Nephron (organoid): ENCODE data around the gene EIF4B.
A peak's percentile ranks its signal among the peaks of the same experiment; 100 is the strongest.

Source experiments
- H3K27ac Mint-ChIP-seq, 3 experiments: 2 replicates each; pipeline ENCODE4 v1.8.0; 2020; ENCODE audit warnings: mixed read lengths in 3 of 3, mild to moderate bottlenecking in 2 of 3, moderate library complexity in 1 of 3
- H3K27me3 Mint-ChIP-seq: 2 replicates; pipeline ENCODE4 v1.8.0; 2021; ENCODE audit warnings: low read depth, mild to moderate bottlenecking, moderate library complexity, mixed read lengths
- H3K36me3 Mint-ChIP-seq: 2 replicates; pipeline ENCODE4 v1.8.0; 2020; ENCODE audit warnings: low read depth, mixed read lengths
- H3K4me1 Mint-ChIP-seq: 2 replicates; pipeline ENCODE4 v1.8.0; 2020; ENCODE audit warnings: mixed read lengths
- H3K4me3 Mint-ChIP-seq, 3 experiments: 2 replicates each; pipeline ENCODE4 v1.8.0; 2020; ENCODE audit warnings: mild to moderate bottlenecking in 3 of 3, mixed read lengths in 3 of 3, moderate library complexity in 2 of 3
- H3K9me3 Mint-ChIP-seq: 2 replicates; pipeline ENCODE4 v1.8.0; 2020; ENCODE audit warnings: mixed read lengths
- TF ChIP-seq, protein P1 (sequence below), 3 experiments: fragments of 200-600 bp; sonication (generic); IDR thresholded peaks; one replicate each; pipeline ENCODE4 v1.5.0; 2021; ENCODE audit warnings: antibody characterized with exemption in 3 of 3; ENCODE audit not compliant: unreplicated experiment in 3 of 3

The EIF4B gene, protein sequence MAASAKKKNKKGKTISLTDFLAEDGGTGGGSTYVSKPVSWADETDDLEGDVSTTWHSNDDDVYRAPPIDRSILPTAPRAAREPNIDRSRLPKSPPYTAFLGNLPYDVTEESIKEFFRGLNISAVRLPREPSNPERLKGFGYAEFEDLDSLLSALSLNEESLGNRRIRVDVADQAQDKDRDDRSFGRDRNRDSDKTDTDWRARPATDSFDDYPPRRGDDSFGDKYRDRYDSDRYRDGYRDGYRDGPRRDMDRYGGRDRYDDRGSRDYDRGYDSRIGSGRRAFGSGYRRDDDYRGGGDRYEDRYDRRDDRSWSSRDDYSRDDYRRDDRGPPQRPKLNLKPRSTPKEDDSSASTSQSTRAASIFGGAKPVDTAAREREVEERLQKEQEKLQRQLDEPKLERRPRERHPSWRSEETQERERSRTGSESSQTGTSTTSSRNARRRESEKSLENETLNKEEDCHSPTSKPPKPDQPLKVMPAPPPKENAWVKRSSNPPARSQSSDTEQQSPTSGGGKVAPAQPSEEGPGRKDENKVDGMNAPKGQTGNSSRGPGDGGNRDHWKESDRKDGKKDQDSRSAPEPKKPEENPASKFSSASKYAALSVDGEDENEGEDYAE

DNA sequence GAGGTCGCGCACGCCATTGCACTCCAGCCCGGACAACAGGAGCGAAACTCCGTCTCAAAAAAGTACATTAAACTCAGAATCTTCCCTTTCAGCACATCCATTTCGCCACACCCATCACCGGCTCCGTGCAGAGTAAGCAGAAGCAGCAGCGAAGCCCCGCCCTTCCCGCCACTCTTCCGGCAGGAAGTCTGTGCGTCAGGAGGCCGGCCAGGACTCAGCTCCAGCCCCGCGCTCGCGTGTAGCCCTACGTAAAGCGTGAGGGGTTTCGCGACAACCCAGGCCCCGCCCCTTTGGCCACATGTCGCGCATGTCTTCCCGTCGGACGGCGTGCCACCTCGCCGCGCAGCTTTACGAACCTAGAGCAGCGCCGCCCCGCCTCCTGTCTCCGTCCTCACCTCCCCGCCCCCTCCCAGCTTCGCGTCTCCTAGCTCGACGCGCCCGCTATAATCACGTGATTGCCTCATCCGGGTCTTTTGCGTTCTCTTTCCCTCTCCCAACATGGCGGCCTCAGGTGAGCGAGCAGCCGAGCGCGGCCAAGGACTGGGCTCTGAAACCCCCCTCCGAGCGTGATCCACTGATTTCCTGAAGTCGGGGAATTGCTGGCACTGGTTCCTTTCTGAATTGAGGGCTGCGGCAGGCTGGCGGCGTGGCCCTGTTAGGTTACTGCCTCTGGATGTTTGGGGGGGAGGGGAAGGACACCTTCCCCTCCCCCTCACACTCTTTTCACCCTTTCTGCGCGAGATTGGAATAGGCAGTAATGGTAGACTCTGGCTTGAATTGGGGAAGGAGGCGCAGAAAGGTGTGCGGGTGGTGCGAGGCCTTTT is at the start of gene EIF4B:
EIF4B (plus strand) TSS at position 471 of the 824 bp plus-strand sequence; CDS start at position 499, 28 bp downstream.
- peaks cover 46% of the 10 kb centered on the region for H3K4me1 Mint-ChIP-seq
- H3K4me3 Mint-ChIP-seq, result peak within 1 kb of the TSS; percentile 97 to 99 (median 99)
- no peaks in the 10 kb centered on the region for H3K9me3 Mint-ChIP-seq
- peaks cover 24% of the 10 kb centered on the region for H3K36me3 Mint-ChIP-seq
- TF ChIP-seq, protein P1, sequence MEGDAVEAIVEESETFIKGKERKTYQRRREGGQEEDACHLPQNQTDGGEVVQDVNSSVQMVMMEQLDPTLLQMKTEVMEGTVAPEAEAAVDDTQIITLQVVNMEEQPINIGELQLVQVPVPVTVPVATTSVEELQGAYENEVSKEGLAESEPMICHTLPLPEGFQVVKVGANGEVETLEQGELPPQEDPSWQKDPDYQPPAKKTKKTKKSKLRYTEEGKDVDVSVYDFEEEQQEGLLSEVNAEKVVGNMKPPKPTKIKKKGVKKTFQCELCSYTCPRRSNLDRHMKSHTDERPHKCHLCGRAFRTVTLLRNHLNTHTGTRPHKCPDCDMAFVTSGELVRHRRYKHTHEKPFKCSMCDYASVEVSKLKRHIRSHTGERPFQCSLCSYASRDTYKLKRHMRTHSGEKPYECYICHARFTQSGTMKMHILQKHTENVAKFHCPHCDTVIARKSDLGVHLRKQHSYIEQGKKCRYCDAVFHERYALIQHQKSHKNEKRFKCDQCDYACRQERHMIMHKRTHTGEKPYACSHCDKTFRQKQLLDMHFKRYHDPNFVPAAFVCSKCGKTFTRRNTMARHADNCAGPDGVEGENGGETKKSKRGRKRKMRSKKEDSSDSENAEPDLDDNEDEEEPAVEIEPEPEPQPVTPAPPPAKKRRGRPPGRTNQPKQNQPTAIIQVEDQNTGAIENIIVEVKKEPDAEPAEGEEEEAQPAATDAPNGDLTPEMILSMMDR (IDR thresholded peaks at IDR 0.05; ENCODE audit: unreplicated experiment in 3 of 3), result no peak
- no peaks in the 10 kb centered on the region for H3K27me3 Mint-ChIP-seq
- peak within 1 kb of the TSS; percentile 96 to 99 (median 98) for H3K27ac Mint-ChIP-seq

- H3K27me3 Mint-ChIP-seq, result peaks cover 14% of the 10 kb centered on the region
- no peak overlapping the region for H3K4me3 Mint-ChIP-seq
- peaks cover 5% of the 10 kb centered on the region for H3K36me3 Mint-ChIP-seq
- TF ChIP-seq, protein P1 (IDR thresholded peaks at IDR 0.05; ENCODE audit: unreplicated experiment in 3 of 3), result no peak
- no peaks in the 10 kb centered on the region for H3K9me3 Mint-ChIP-seq
- H3K27ac Mint-ChIP-seq, result no peak overlapping the region
- H3K4me1 Mint-ChIP-seq, result no peaks in the 10 kb centered on the region
Observed at GRCh38 chr12:52956987-52957386, 49.3 kb upstream of the EIF4B start.

DNA sequence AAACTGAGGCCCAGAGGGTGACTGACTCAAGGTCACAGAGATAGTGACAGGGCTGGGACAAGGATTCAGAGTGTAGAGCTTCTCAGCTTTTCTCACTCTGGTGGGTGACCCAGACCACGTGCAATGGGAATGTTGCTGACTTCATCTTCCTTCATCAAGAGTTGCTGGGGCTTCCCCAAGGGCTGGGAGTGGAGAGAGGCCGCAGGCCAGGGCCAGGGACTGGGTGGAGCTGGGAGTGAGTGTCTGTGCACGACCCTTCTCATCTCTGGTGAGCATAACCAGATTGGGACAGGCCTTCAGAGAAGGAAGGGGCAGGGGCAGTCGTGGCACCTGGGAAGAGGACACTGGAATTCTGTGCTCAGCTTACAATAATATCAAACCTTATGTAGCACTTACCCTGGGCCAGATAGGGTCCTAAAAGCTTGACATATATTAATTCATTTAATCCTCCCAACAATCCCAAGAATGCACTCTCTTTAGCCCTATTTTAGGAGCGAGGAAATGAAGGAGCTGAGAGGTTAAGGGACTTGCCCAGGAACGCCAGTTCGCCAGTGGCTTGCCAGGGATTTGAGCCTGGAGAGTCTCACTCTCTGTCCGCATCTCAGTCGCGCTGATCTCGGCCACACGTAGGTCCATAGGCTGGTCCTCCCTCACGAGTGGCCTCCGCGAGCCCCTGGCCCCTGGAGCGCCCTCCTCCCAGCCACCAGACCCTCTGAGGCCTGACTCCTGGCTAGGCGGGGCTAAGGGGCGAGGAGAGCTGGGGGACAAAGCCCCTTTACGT is 41.5 kb upstream of the EIF4B start:
- Mint-ChIP-seq H3K27me3 (peaks cover 16% of the 10 kb centered on the region), H3K4me3 (peak overlapping the region; percentile 64 to 70 (median 68)), H3K4me1 (peaks cover 9% of the 10 kb centered on the region), H3K27ac (peak overlapping the region in 2 of 3 experiments; percentile 74 to 78), H3K9me3 (no peaks in the 10 kb centered on the region), H3K36me3 (no peaks in the 10 kb centered on the region)
- TF ChIP-seq, protein P1 (IDR thresholded peaks at IDR 0.05; ENCODE audit: unreplicated experiment in 3 of 3), result no peak

- Mint-ChIP-seq H3K27me3 (peaks cover 13% of the 10 kb centered on the region), H3K9me3 (no peaks in the 10 kb centered on the region), H3K4me1 (peaks cover 15% of the 10 kb centered on the region), H3K4me3 (peak overlapping the region; percentile 64 to 70 (median 68)), H3K27ac (no peak overlapping the region), H3K36me3 (no peaks in the 10 kb centered on the region)
- TF ChIP-seq, protein P1 (IDR thresholded peaks at IDR 0.05; ENCODE audit: unreplicated experiment in 3 of 3), result no peak
Observed at GRCh38 chr12:52965337-52965731, 40.9 kb upstream of the EIF4B start.

DNA sequence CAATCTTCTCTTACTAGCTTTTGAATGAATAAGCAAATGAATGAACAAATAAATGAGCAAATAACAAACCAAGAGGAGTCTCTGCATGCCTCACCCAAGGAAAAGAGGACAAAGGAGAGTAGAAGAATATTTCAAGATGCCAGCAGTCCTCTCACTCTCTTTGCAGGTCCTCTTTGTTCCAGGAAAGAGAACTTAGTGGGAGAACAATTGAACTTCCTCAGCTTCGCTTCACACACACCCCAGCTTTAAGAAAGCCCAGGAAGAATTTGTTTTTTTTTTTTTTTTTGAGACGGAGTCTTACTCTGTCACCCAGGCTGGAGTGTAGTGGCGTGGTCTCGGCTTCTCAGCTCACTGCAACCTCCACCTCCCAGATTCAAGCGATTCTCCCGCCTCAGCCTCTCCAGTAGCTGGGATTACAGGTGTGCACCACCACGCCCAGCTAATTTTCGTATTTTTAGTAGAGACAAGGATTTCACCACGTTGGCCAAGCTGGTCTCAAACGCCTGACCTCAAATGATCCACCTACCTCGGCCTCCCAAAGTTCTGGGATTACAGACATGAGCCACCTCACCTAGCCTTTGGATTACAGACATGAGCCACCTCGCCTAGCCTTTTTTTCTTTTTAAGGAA is 37.0 kb upstream of the EIF4B start:
- Mint-ChIP-seq H3K36me3 (no peaks in the 10 kb centered on the region), H3K4me3 (no peak overlapping the region), H3K9me3 (no peaks in the 10 kb centered on the region), H3K27me3 (peaks cover 4% of the 10 kb centered on the region), H3K27ac (peak overlapping the region; percentile 40 to 89 (median 85)), H3K4me1 (peaks cover 29% of the 10 kb centered on the region)
- TF ChIP-seq, protein P1 (IDR thresholded peaks at IDR 0.05; ENCODE audit: unreplicated experiment in 3 of 3), result no peak
